ENCODE measurements around the gene SLC7A4. TPM values are rescaled to one million over a fixed set of nuclear protein-coding genes. Genes with fewer than 3 reads are reported as not detected.

SLC7A4 gene
- total and polyA plus RNA-seq, 2 of the 8 experiments (the other 6 are each of a cell fraction or from before 2014, with no cell fraction given) = 0.92 TPM; not detected in 1

DNA sequence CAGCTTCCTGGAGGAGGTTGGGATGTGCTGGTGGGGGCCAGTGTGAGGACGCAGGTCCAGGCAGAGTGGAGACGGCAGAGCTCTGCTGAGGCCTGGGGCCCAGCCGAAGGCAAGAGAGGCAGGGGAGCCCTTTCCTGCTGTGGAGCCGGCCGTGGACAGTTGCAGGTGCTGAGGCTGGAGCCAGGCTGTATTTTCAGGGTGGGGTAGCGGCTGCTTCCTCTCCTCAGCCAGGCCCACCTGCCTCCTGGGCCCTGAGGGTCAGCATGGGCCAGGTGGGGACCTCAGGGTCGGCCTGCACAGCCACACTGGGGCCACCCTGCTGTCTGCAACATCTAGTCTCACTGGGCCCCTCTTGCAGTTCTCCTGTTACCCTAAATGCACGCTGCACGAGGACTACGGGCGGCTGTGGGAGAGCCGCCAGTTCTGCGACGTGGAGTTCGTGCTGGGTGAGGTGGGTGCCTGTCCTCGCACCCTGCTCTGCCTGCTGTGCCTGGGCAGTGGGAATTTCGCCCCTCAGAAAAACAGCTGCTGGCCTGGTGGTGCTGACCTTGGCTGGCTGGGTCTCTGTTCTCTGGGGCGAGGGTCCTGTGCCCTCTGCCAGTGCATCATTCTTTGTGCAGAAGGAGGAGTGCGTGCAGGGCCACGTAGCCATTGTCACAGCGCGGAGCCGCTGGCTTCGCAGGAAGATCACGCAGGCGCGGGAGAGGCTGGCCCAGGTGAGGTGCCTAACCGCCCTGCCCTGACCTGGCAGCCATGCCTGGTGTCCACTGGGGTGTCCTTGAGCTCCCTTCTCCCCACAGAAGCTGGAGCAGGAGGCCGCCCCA lies 38.8 kb downstream of the SLC7A4 start:
- WGBS, 2 experiments (ENCODE audit: extremely low coverage in 1 of 2, insufficient coverage in 1 of 2, insufficient read length in 1 of 2, insufficient replicate concordance in 2 of 2, low coverage in 1 of 2, low lambda C conversion rate in 2 of 2, missing lambda C conversion rate in 1 of 2) = 94% methylated on average over 20 of the region's 29 CpGs; no CpG with 5 or more reads in 1 of the 2 experiments
- TF ChIP-seq TCF12 (IDR thresholded peaks at IDR 0.05; ENCODE audit: low read depth, low read length) (no peak), SP2 (IDR thresholded peaks at IDR 0.05; ENCODE audit: low read length) (no peak), SP4 (IDR thresholded peaks at IDR 0.05; ENCODE audit: low read length) (no peak), BACH1 (IDR thresholded peaks at IDR 0.05; ENCODE audit: low read length) (no peak), EGR1 (IDR thresholded peaks at IDR 0.05; ENCODE audit: borderline replicate concordance, low read depth, low read length) (no peak), RBBP5 (IDR thresholded peaks at IDR 0.05; ENCODE audit: borderline replicate concordance, low read depth, low read length) (no peak), ASH2L (IDR thresholded peaks at IDR 0.05; ENCODE audit: low read length) (no peak), HDAC2 (IDR thresholded peaks at IDR 0.05; ENCODE audit: borderline replicate concordance in 1 of 2, low read depth in 2 of 2, low read length in 2 of 2) (no peak), POU5F1 (IDR thresholded peaks at IDR 0.05; ENCODE audit: low read depth, low read length) (no peak)
- TF ChIP-seq, protein P1, sequence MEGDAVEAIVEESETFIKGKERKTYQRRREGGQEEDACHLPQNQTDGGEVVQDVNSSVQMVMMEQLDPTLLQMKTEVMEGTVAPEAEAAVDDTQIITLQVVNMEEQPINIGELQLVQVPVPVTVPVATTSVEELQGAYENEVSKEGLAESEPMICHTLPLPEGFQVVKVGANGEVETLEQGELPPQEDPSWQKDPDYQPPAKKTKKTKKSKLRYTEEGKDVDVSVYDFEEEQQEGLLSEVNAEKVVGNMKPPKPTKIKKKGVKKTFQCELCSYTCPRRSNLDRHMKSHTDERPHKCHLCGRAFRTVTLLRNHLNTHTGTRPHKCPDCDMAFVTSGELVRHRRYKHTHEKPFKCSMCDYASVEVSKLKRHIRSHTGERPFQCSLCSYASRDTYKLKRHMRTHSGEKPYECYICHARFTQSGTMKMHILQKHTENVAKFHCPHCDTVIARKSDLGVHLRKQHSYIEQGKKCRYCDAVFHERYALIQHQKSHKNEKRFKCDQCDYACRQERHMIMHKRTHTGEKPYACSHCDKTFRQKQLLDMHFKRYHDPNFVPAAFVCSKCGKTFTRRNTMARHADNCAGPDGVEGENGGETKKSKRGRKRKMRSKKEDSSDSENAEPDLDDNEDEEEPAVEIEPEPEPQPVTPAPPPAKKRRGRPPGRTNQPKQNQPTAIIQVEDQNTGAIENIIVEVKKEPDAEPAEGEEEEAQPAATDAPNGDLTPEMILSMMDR (IDR thresholded peaks at IDR 0.05; ENCODE audit: control extremely low read depth in 1 of 3, insufficient read depth in 1 of 3, low read depth in 1 of 3, low read length in 3 of 3) = no peak

More for the DNA sequence above, 38.8 kb downstream of the SLC7A4 start:
- H3K4me3 ChIP-seq (ENCODE audit: extremely low read depth in 1 of 4, insufficient read depth in 2 of 4, low read depth in 3 of 4, low read length in 4 of 4) = no peak overlapping the region
- H2BK20ac ChIP-seq (ENCODE audit: low read length) = no peak overlapping the region
- H3K4me2 ChIP-seq (ENCODE audit: insufficient read depth in 1 of 2, low read depth in 2 of 2, low read length in 2 of 2) = no peak overlapping the region
- peaks cover 0 to 14% of the 10 kb centered on the region in 2 experiments for H4K20me1 ChIP-seq (replicated peaks in 1 of 2; ENCODE audit: control insufficient read depth in 1 of 2, insufficient read depth in 2 of 2, low read length in 2 of 2)
- H3K79me1 ChIP-seq (ENCODE audit: low read depth, low read length) = no peaks in the 10 kb centered on the region
- no peak overlapping the region for H3K18ac ChIP-seq (ENCODE audit: extremely low read depth, low read length)
- H4K5ac ChIP-seq (ENCODE audit: insufficient read length, low read depth, low read length) = no peak overlapping the region
- H2BK120ac ChIP-seq (replicated peaks; ENCODE audit: low read depth, low read length) = no peak overlapping the region
- no peak overlapping the region for H3K23ac ChIP-seq (ENCODE audit: insufficient read length)
- no peak overlapping the region for H4K91ac ChIP-seq (replicated peaks; ENCODE audit: insufficient read length, low read length)
- no peak overlapping the region for H2AFZ ChIP-seq (ENCODE audit: low read length)
- no peak overlapping the region for H3K9ac ChIP-seq (replicated peaks in 1 of 4; ENCODE audit: extremely low read depth in 1 of 4, low read depth in 3 of 4, low read length in 3 of 4)
- H2AK5ac ChIP-seq (ENCODE audit: low read depth, low read length) = no peak overlapping the region
- no peak overlapping the region for H2BK5ac ChIP-seq (ENCODE audit: low read depth, low read length)
- POLR2A ChIA-PET (ENCODE audit: partially characterized antibody) = interaction anchor here (0.5 kb wide), 1 partner anchor 92 kb away, joined by 4 read pairs; no protein-coding TSS in a partner anchor
- no peak overlapping the region for H2BK15ac ChIP-seq (ENCODE audit: low read length)
- no peaks in the 10 kb centered on the region; a peak in 1 of 7 replicates for H3K4me1 ChIP-seq (replicated peaks in 1 of 4; ENCODE audit: control insufficient read depth in 3 of 4, insufficient read depth in 4 of 4, low read length in 3 of 4)
- no peaks in the 10 kb centered on the region for H3K27me3 ChIP-seq (replicated peaks in 1 of 4; ENCODE audit: control insufficient read depth in 3 of 4, extremely low read depth in 1 of 4, insufficient read depth in 3 of 4, low read length in 3 of 4)
- H2BK12ac ChIP-seq (ENCODE audit: low read depth, low read length) = no peak overlapping the region
- H3K79me2 ChIP-seq (ENCODE audit: control insufficient read depth in 1 of 2, insufficient read depth in 2 of 2, low read length in 2 of 2) = no peaks in the 10 kb centered on the region
- no peak overlapping the region for H3K56ac ChIP-seq (replicated peaks; ENCODE audit: insufficient read length, low read depth, low read length)
- H3K36me3 ChIP-seq (ENCODE audit: control insufficient read depth in 2 of 4, insufficient read depth in 4 of 4, low read length in 3 of 4) = peaks cover 0 to 10% (median 3%) of the 10 kb centered on the region in 4 experiments; a peak in 4 of 8 replicates
- H3K27ac ChIP-seq (ENCODE audit: low read depth, low read length) = no peak overlapping the region
- CTCF ChIA-PET (ENCODE audit: partially characterized antibody) = interaction anchor here (1.2 to 1.7 kb wide), 2 partner anchors 9 to 21 kb away, joined by 4 read pairs; no protein-coding TSS in a partner anchor
- DNase-seq (ENCODE audit: low read depth in 1 of 2, low spot score in 2 of 2) = no peak
- H3K14ac ChIP-seq (ENCODE audit: insufficient read length) = no peak overlapping the region
- H3K23me2 ChIP-seq (ENCODE audit: low read depth, low read length) = no peaks in the 10 kb centered on the region
- no peak overlapping the region for H4K8ac ChIP-seq (ENCODE audit: extremely low read depth, insufficient read depth, low read length)
- FAIRE-seq = no peak
- H3K9me3 ChIP-seq (ENCODE audit: insufficient read depth in 2 of 2, low read depth in 1 of 2, low read length in 1 of 2) = no peaks in the 10 kb centered on the region
- H3K4ac ChIP-seq (replicated peaks; ENCODE audit: insufficient read length, low read depth, low read length) = no peak overlapping the region

Data from H1 (cell line).